ENCODE measurements around the gene TRPM1. TPM values are rescaled to one million over a fixed set of nuclear protein-coding genes. Genes with fewer than 3 reads are reported as not detected.

TRPM1 gene
- total RNA-seq, 4 donors from 2014 or later = not detected

- DNase-seq = no peak
- Histone ChIP-seq H3K27ac (no peak overlapping the region), H3K36me3 (no peaks in the 10 kb centered on the region), H3K9me3 (no peaks in the 10 kb centered on the region), H3K27me3 (peaks cover 0 to 2% (median 0%) of the 10 kb centered on the region in 3 donors), H3K4me1 (peaks cover 0 to 6% of the 10 kb centered on the region in 2 donors), H3K4me3 (no peak overlapping the region)
- intact Hi-C loops (cut with DNase I; ENCODE audit: low total_unique reads) = no loop called here
- TF ChIP-seq POLR2A (IDR thresholded peaks at IDR 0.05) (no peak), CTCF (IDR thresholded peaks at IDR 0.05 in 4 of 5, conservative IDR thresholded peaks at IDR 0.05 in 1 of 5) (no peak)
- in situ Hi-C loops (cut with MboI; ENCODE audit: low sequenced_read_pairs in 4 of 4) = no loop called here
- no peak for ATAC-seq
Measured at GRCh38 chr15:31079519-31079918, 22.0 kb downstream of the TRPM1 start.

GRCh38 chr15:31078471-31078870 is 23.1 kb downstream of the TRPM1 start:
- DNase-seq (no peak), ATAC-seq (no peak)
- H3K9me3 ChIP-seq = no peaks in the 10 kb centered on the region
- no peaks in the 10 kb centered on the region for H3K36me3 ChIP-seq
- H3K4me1 ChIP-seq = peaks cover 0 to 6% of the 10 kb centered on the region in 2 donors
- no peak overlapping the region for H3K4me3 ChIP-seq
- H3K27me3 ChIP-seq = peaks cover 0 to 2% (median 0%) of the 10 kb centered on the region in 3 donors
- TF ChIP-seq CTCF (IDR thresholded peaks at IDR 0.05 in 4 of 5, conservative IDR thresholded peaks at IDR 0.05 in 1 of 5) = no peak
- TF ChIP-seq POLR2A (IDR thresholded peaks at IDR 0.05) = no peak
- in situ Hi-C loops (cut with MboI; ENCODE audit: low sequenced_read_pairs in 4 of 4) = no loop called here
- no peak overlapping the region for H3K27ac ChIP-seq
- intact Hi-C loops (cut with DNase I; ENCODE audit: low total_unique reads) = no loop called here

- intact Hi-C loops (cut with DNase I; ENCODE audit: low total_unique reads) (no loop called here), in situ Hi-C loops (cut with MboI; ENCODE audit: low sequenced_read_pairs in 4 of 4) (no loop called here)
- no peaks in the 10 kb centered on the region for H3K9me3 ChIP-seq
- H3K27me3 ChIP-seq = peaks cover 0 to 2% (median 0%) of the 10 kb centered on the region in 3 donors
- H3K27ac ChIP-seq = no peak overlapping the region
- no peaks in the 10 kb centered on the region for H3K36me3 ChIP-seq
- H3K4me1 ChIP-seq = peaks cover 0 to 6% of the 10 kb centered on the region in 2 donors
- DNase-seq (no peak), ATAC-seq (no peak)
- TF ChIP-seq CTCF (IDR thresholded peaks at IDR 0.05 in 4 of 5, conservative IDR thresholded peaks at IDR 0.05 in 1 of 5) (no peak), POLR2A (IDR thresholded peaks at IDR 0.05) (no peak)
- no peak overlapping the region for H3K4me3 ChIP-seq
Measured at GRCh38 chr15:31077941-31078340, 23.6 kb downstream of the TRPM1 start.

- TF ChIP-seq CTCF (IDR thresholded peaks at IDR 0.05 in 4 of 5, conservative IDR thresholded peaks at IDR 0.05 in 1 of 5) = no peak
- no peak for TF ChIP-seq POLR2A (IDR thresholded peaks at IDR 0.05)
Measured at GRCh38 chr15:31077181-31077580, 24.3 kb downstream of the TRPM1 start.

GRCh38 chr15:31074321-31074720 is 27.2 kb downstream of the TRPM1 start:
- intact Hi-C loops (cut with DNase I; ENCODE audit: low total_unique reads) (no loop called here), in situ Hi-C loops (cut with MboI; ENCODE audit: low sequenced_read_pairs in 4 of 4) (no loop called here)
- TF ChIP-seq CTCF (IDR thresholded peaks at IDR 0.05 in 4 of 5, conservative IDR thresholded peaks at IDR 0.05 in 1 of 5) (no peak), POLR2A (IDR thresholded peaks at IDR 0.05) (no peak)
- no peaks in the 10 kb centered on the region for H3K27me3 ChIP-seq
- H3K4me3 ChIP-seq = no peak overlapping the region
- DNase-seq = no peak
- H3K27ac ChIP-seq = no peak overlapping the region
- H3K4me1 ChIP-seq = peaks cover 0 to 2% of the 10 kb centered on the region in 2 donors
- no peaks in the 10 kb centered on the region for H3K9me3 ChIP-seq
- no peaks in the 10 kb centered on the region for H3K36me3 ChIP-seq
- no peak for ATAC-seq

More at GRCh38 chr15:31077181-31077580, 24.3 kb downstream of the TRPM1 start:
- H3K36me3 ChIP-seq = no peaks in the 10 kb centered on the region
- DNase-seq (no peak), ATAC-seq (no peak)
- H3K4me3 ChIP-seq = no peak overlapping the region
- H3K4me1 ChIP-seq = peaks cover 0 to 6% of the 10 kb centered on the region in 2 donors
- no peak overlapping the region for H3K27ac ChIP-seq
- no peaks in the 10 kb centered on the region for H3K9me3 ChIP-seq
- in situ Hi-C loops (cut with MboI; ENCODE audit: low sequenced_read_pairs in 4 of 4) = no loop called here
- intact Hi-C loops (cut with DNase I; ENCODE audit: low total_unique reads) = no loop called here
- H3K27me3 ChIP-seq = peaks cover 0 to 2% (median 0%) of the 10 kb centered on the region in 3 donors

Data from gastrocnemius medialis (tissue), 4 donors.